Left forelimb (tissue), 1 donor: ENCODE results near the gene ANP32E.
A peak's percentile ranks its signal among the peaks of the same experiment; 100 is the strongest.
"Not testable (repeated sequence)": the region's sequence is repeated elsewhere in the genome, so short reads cannot be mapped to it uniquely, and the experiment has no call there.

Source experiments
- DNase-seq: peaks from one replicate; pipeline ENCODE4 v3.0.0-alpha.2; 2018; ENCODE audit warnings: low spot score

The ANP32E gene

DNA sequence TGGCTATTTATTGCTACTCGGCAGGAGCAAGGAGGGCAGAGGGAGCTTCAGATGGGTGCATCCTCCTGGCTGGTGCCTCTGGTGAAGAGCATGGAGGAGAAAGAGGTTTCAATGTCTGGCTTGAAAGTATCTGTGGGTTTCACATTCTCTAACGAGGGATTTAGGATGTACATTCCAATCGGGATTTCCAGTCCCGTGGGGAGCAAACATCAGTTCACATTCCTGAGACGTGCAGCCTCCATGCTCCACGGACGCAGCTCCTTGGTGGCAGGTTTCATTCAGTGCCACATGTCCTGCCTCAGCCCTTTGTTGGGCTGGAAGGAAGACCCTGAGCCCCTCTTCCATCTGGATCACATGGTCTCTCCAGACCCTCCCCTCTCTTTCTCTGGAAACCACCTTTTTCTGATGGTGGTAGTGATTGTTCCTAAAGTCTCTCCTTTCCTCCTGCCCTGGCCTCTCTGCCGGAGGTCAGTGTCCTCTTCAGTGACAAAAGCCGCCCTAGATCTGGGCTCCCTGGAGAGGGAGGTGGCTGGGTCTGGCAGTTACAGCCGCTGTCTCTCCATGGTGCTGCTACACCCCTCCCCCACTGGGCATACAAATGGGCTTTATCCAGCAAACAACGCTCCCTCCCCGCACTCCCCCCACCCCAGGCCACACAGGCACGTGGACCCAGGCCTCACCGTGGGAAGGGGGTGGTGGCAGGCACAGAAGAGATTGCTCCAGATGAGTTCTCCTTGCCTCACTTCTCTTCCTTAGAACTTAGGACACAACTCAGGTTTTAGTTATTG, 20.8 kb upstream of the ANP32E start:
- DNase-seq, result no peak

DNA sequence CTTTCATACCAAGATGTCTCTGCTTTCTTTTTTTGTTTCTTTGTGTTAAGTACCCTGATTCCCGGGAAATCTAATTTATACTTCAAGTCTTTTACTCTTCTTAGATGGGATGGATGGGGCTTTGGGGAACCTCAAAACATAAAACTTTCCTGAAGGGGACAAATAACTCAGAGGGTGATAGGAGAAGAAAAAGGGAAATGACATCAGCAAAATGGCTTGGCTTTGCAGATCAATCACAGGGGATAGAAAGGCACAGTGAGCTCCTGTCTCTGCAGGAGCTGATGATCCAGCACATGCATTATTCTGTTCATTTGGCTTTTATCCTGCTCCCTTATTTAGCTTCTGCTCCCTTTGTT, 20.3 kb upstream of the ANP32E start:
- no peak for DNase-seq

DNA sequence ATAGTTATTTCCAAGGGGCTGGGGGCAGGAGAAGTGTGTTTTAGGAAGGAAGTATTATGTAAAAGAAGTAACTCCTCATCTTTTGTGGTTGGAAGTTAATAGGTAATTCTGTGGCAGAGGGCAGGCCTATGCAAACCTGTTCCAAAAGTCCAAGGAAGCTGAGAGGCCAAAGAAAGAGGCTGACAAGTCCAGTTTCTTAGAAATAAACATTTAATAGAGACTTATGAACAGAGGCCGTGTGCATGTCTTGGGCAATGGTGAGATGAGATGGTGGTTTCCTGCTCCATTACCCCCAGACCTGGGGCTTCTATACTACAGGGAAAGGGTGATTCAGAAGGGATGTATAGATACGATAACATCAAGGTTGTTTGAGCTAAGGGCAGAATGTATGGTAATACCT, 14.0 kb upstream of the ANP32E start:
- no peak for DNase-seq

DNA sequence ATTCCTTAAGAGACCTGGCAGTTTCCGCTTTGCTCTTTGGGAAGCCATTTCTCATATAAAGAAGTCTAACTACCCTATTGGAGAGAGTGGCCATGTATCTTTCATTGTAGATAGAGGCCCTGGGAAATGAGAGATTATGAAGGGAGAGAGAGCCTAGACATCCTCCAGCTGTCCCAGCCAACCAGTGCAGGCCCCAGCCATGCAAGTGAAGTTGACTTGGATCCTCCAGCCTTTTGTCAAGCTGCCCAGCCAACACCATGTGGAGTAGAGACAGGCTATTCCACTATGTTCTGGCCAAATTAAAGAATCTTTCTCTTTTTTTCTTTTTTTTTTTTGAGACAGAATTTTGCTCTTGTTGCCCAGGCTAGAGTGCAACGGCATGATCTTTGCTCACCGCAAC, 7.1 kb upstream of the ANP32E start:
- DNase-seq, result no peak

DNA sequence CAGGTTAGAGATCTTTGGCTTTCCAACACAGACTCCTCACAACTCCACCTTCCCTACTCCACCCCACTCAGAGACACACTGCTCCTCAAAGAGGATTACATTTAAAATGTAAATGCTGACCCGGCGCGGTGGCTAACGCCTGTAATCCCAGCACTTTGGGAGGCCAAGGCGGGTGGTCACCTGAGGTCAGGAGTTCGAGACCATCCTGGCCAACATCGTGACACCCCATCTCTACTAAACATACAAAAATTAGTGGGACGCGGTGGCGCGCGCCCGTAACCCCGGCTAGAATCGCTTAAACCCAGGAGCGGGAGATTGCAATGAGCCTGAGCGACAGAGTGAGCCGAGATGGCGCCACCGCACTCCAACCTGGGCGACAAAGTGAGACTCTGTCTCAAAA, 1.8 kb upstream of the ANP32E start:
- no peak for DNase-seq

DNA sequence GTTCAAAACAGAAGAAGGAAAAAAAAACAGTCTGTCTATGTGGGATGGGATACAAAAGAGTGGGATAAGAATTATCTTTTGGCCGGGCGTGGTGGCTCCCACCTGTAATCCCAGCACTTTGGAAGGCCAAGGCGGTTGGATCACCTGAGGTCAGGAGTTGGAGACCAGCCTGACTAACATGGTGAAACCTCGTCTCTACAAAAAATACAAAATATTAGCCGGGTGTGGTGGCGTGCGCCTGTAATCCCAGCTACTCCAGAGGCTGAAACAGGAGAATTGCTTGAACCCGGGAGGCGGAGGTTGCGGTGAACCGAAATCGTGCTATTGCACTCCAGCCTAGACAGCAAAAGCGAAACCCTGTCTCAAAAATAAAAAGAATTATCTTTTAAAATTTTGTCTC, 1.3 kb upstream of the ANP32E start:
- DNase-seq, result not testable (repeated sequence)

DNA sequence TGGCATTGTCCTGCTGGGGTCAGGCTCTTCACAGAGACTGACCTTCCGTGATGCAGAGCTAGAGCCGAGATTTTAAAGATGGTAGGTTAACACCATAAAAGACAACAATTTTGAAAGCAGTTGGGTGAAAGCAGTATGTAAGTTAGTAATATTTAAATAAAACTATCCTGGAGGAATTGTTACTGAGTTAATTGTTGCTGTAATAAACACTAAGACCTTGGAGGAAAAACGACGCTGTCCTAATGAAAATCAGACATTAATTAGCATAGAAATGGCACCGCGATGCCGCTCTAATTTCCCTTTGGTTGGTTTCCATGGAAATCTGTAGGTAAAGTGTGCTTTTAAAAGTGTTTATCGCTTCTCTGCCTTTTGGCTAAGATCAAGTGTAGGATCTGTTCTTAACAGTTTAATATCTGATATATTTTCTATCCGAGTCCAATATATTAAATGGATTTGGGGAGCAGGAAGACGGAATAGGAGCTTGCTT, 745 bp upstream of the ANP32E start:
- no peak for DNase-seq

DNA sequence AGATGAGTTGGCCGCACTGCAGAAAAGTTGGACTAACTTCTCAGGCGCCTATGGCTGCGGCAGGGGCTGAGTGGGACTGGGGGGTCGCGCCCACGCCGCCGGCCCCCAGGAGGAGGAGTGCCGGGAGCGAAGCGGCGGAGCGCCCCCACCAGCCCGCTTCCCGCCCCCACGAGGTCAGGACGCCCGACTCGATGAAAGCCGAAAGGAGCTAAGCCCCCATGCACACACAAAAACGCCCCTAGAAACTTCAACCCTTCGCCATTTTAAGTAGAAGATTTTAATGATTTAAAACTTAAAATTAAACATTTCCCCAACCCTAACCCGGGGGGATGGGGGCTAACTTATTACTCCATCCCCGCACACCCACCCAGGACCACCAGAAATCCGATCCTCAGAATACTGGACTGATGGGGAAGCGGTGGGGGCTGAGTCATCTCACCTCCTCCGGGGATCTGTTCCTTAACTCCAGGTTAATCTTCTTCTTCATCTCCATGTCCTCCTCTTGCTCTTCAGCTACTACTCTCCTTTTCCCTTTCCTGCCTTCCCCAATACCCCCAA, 539 bp downstream of the ANP32E start:
- DNase-seq, result no peak

DNA sequence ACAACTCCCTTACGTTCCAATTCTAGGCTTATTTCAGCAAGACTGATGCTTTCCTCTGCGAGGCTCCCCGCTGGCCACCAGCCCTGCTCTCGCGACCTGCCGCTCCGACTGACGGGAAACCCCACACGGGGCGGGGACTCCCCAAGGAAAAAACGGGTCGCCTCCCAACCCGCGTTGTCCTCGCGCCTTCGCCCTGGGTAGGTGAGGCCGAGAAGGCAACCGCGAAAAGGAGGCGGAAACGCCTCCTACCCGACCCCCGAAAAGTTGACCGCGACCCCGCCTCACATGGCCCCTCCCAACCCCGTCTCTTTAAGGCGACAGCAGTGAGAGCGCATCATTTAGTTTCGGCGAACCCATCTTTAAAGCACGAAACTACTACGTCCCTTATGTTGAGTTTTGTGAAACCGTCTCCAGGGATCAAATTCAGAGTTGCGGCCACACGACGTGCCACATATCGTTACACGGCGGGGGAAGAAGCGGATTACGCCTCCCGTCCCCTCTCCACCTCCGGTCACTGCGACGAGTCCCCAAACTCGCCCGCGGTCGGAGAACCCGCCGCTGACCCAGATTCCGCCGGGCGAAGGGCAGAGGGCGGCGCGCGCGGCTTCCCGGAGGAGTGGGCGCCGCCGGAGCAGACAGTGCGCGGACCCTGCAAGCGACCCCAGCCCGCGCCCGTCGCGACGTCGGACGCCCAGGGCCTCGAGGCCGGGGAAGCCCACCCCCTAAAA, 1.2 kb downstream of the ANP32E start:
- peak; percentile 90 for DNase-seq

DNA sequence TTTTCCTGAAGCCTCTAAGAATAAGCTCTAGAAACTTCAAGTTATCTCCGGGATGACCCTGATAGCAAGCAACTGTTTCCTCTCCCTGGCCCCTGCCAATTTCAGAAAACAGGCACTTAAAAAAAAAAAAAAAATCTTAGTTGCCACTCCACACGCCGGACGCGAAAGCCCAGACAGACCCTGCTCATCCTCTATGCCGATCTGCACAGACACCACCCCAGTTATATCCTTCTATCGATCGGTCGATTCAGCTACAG, 1.7 kb downstream of the ANP32E start:
- DNase-seq, result no peak

DNA sequence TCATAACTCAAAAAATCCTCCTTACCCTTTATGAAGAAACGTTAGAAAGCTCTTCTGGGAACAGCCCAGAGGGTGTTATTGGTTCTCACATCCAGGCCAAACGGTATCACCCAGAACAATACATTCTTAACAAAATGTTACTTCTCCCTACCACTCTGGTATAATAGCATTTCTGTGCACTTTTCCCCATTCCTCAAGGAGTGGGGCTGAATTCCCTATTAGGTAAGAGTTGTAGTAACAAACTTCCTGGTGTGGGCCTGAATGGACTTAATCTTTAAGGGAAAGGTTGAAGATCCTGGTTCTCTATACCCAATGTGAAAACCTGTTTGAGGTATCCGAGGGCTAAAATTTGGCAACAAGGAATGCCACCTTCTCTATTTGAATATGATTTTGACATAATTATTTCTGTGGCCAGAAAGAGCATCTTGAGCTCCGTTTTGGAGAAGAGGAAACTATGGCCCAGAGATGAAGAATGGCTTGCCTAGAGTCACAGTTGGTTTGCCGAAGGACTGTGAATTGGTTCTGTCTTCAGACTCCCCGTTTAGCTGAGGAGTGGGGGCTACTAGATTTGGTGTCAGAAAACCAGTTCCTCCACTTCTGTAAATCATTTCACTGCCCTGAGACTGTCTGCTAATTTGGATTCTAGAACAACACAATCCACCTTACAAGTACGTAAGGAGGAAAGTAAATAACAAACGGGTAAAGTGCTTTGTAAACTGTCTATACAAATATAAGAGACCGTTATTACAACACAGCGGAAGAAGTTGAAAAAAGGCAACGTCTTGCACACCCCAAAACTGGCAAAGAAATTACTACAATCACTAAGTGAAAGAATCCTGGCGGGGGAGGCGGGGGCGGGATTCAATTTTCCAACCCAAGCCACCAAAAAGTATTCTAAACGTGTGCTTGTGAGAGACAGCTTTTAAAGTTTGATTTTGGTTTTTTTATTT, 2.3 kb downstream of the ANP32E start:
- DNase-seq, result no peak

DNA sequence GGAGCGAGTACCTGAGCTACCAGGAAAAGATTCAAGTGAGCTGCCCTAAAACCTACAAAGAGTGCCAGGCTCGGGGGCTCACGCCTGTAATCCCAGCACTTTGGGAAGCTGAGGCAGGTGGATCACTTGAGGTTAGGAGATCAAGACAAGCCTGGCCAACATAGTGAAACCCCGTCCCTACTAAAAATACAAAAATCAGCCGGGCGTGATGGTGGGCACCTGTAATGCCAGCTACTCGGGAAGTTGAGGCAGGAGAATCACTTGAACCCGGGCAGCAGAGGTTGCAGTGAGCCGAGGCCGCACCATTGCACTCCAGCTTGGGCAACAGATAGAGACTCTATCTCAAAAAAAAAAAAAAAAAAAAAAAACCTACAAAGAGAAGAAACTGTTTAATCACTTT, 3.0 kb downstream of the ANP32E start:
- DNase-seq, result not testable (repeated sequence)

DNA sequence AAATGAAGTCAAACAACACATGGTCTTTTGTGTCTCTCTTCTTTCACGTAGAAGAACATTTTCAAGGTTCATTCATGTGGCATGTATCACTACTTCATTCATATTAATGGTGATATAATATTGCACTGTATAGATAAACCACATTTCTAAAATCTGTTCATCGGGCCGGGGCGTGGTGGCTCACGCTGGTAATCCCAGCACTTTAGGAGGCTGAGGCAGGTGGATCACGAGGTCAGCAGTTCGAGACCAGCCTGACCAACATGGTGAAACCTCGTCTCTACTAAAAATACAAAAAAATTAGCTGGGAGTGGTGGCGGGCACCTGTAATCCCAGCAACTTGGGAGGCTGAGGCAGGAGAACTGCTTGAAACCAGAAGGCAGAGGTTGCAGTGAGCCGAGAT, 7.7 kb downstream of the ANP32E start:
- not testable (repeated sequence) for DNase-seq

DNA sequence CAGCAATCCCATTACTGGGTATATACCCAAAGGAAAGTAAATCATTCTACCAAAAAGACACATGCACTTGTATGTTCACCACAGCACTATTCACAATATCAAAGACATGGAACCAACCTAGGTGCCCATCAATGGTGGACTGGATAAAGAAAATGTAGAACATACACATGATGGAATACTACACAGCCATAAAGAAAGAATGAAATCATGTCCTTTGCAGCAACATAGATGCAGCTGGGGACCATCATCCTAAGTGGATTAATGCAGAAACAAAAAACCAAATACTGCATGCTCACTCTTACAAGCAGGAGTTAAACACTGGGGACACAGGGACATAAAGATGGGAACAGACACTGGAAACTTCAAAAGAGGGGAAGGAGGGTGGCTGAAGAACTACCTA, 8.7 kb downstream of the ANP32E start:
- DNase-seq, result no peak

DNA sequence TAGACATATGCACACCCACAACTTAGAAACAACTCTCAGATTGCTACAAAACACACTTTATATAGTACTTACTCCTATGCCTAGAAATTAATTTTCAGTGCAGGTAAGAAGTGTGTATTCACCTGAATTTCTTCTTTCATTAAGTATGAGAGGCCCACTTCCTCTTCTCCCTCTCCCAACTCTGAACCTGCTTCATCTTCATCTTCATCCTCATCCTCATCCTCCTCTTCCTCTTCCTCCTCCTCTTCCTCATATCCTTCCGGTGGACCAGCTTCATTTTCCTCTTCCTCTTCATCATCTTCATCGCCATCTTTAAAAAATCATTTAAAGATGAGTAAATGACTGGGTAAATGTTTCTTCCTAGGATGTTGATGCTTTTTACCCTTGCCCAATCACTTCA, 9.4 kb downstream of the ANP32E start:
- no peak for DNase-seq

DNA sequence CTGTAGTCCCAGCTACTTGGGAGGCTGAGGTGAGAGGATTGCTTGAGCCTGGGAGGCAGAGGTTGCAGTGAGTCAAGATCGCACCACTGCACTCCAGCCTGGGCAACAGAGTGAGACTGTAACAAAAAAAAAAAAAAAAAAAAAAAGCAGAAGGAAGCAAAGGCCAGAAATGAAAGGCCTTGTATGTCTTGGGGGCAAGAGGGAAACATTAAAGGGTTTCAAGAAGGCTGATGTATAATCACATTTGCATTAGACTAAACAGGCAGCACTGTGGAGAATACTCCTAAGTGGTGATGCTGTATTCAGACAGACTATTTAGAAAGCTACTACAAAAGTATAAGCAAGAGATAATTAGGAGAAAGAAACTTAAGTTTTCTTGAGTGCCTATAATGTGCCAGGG, 10.4 kb downstream of the ANP32E start:
- no peak for DNase-seq

DNA sequence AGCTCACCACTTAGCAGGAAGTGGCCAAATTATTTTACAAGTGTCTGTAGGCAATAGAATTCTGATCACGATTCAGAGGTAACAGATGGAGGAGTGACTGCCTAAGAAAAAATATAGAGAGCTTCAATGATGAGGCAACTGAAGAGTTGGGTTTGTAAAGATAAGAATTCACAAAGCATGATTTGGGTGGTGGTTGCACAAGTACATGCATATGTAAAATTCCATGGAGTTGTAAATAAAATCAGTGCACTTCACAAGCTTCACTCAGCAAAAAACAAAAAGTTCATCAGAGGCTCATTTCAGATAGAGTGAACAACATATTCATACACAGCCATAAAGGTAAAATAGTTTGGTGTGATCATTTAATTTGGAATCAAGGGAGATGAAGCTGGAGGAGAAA, 10.9 kb downstream of the ANP32E start:
- no peak for DNase-seq

DNA sequence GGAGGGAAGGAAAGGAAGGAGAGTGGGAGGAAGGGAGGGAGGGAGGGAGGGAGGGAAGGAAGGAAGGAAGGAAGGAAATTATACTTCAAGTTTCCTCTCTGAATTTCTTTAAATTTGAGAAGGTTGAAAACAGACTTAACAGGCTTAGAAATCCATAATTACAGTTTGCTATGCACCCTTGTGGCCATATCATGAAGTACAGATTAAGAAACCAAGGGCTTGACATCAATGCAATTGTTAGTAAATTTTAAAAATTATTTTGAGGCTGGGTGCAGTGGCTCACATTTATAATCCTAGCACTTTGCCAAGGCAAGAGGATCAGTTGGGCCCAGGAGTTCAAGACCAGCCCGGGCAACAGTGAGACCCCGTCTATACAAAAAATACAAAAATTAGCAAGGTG, 14.4 kb downstream of the ANP32E start:
- no peak for DNase-seq

DNA sequence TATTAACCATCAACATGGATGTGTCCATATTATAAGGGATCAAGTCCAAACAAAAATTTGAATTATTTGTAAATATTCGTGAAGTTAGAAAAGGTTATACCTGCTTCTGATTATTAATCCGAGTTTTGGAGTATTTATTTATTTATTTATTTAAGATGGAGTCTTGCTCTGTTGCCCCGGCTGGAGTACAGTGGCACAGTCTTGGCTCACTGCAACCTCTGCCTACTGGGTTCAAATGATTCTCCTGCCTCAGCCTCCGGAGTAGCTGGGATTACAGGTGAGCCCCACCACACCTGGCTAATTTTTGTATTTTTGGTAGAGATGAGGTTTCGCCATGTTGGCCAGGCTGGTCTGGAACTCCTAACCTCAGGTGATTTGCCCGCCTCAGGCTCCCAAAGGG, 20.1 kb downstream of the ANP32E start:
- DNase-seq, result not testable (repeated sequence)

DNA sequence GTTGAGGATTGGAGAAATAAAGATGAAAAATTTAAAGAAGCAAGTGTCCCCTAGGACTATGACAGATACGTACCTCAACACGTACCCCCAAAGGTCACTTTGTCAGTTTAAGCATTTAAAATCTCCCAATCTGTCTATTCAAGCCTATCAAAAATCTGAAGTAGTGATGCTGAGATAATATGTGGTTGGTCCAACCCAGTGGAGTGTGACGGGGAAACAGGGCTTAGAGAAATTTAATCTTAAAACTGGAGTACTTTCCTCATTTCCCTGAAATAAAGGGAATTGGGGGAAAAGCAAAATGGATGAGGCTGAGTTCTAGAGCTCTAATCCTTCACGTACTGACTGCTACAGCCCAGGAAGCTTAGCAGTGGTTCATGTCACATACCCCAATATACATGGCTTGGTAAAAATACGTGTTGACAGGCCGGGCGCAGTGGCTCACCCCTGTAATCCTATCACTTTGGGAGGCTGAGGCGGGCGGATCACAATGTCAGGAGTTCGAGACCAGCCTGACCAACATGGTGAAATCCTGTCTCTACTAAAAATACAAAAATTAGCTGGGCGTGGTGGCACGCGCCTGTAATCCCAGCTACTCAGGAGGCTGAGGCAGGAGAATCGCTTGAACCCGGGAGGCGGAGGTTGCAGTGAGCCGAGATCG, 21.7 kb downstream of the ANP32E start:
- DNase-seq, result not testable (repeated sequence)

DNA sequence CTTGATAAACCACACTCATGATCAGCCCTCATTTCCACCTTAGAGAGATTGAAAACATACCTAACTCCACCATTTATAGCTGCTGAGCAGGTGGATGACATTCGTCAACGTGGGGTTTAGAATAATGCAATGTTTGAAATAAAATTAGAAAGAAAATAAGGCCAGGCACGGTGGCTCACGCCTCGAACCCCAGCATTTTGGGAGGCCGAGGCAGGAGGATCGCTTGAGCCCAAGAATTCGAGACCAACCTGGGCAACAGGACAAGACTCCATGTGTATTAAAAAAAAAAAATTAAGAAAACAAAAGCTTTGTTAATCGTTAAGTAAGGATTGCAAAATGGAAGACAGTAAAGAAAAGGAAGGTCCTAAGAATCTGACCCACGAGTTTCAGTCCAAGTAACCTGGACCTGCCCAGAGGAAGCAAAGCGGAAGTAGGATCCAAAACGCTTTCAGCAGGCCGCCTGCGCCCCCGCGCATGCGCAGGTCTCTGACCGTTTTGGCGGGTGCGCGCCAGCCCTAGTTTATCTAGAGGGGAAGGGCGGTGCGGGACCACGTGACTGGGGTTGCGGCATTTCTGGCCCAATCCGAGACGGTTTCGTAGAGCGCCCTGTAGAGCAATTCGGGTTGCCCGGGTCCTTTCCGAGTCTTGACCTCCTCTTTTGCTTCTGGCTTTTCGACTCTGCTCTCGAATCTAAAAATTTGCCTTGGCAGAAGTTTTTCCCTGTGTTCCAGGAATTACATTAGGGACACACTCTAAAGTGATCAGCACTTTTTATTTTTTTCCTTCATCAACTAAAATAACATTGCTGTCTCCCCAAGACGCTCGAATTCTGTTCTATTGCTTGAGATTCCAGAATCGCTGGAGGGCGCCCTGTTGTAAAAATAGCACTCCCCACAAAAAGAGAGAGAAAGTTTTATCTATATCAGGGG, 22.5 kb downstream of the ANP32E start:
- DNase-seq, result peak; percentile 94
